Neural cell (in vitro differentiated cells): Measurements from ENCODE around the gene SLC22A2.

Experiments used
- EP300 ChIP-seq: fragments of 450-650 bp; conservative IDR thresholded peaks from 2 replicates; pipeline ENCODE4 v1.6.1; 2014; ENCODE audit warnings: antibody characterized with exemption, mild to moderate bottlenecking, moderate library complexity; ENCODE audit not compliant: poor library complexity, severe bottlenecking
- EZH2 ChIP-seq: fragments of 200-600, 300-800 bp; shearing (Covaris generic), sonication (generic); IDR thresholded peaks from 2 replicates; pipeline ENCODE4 v1.6.1; 2014; ENCODE audit warnings: antibody characterized with exemption, low read length, borderline replicate concordance, mild to moderate bottlenecking; ENCODE audit not compliant: insufficient read depth, poor library complexity, severe bottlenecking
- MXI1 ChIP-seq: fragments of 450-650 bp; conservative IDR thresholded peaks from 2 replicates; pipeline ENCODE4 v1.6.1; 2014; ENCODE audit warnings: antibody characterized with exemption, mild to moderate bottlenecking; ENCODE audit not compliant: poor library complexity, severe bottlenecking
- POLR2AphosphoS5 ChIP-seq: IDR thresholded peaks from 2 replicates; pipeline ENCODE4 v1.6.1; 2012
- RAD21 ChIP-seq: fragments of 450-650 bp; conservative IDR thresholded peaks from 2 replicates; pipeline ENCODE4 v1.6.1; 2014; ENCODE audit warnings: antibody characterized with exemption, mild to moderate bottlenecking, moderate library complexity
- REST ChIP-seq: IDR thresholded peaks from 2 replicates; pipeline ENCODE4 v1.6.1; 2012; ENCODE audit warnings: borderline replicate concordance
- TAF1 ChIP-seq: IDR thresholded peaks from 2 replicates; pipeline ENCODE4 v1.6.1; 2012; ENCODE audit warnings: low read depth
- TF ChIP-seq, protein P1 (sequence below): fragments of 450-650 bp; IDR thresholded peaks from 2 replicates; pipeline ENCODE4 v1.5.1; 2014; ENCODE audit warnings: antibody characterized with exemption, mild to moderate bottlenecking, moderate library complexity; ENCODE audit not compliant: poor library complexity, severe bottlenecking

DNA sequence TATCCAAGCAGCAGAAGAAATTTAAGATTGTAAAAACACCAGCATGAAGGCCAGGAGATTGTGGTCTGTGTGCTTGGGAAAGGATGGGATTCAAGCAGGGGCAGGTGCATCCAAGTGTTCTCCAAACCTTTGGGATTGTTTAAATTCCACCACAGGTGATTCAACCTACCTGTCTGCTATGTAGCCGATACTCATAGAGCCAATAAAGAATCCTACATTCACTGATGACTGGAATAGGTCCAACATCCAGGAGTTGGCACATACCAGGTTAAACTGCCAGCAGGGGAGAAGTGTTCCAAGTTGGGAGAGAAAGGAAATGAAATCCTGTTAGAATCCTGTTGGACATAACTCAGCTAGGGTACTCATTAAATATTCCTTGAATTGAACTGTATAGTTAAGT lies 2.2 kb downstream of the SLC22A2 start:
- TF ChIP-seq, protein P1, sequence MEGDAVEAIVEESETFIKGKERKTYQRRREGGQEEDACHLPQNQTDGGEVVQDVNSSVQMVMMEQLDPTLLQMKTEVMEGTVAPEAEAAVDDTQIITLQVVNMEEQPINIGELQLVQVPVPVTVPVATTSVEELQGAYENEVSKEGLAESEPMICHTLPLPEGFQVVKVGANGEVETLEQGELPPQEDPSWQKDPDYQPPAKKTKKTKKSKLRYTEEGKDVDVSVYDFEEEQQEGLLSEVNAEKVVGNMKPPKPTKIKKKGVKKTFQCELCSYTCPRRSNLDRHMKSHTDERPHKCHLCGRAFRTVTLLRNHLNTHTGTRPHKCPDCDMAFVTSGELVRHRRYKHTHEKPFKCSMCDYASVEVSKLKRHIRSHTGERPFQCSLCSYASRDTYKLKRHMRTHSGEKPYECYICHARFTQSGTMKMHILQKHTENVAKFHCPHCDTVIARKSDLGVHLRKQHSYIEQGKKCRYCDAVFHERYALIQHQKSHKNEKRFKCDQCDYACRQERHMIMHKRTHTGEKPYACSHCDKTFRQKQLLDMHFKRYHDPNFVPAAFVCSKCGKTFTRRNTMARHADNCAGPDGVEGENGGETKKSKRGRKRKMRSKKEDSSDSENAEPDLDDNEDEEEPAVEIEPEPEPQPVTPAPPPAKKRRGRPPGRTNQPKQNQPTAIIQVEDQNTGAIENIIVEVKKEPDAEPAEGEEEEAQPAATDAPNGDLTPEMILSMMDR: no peak
- TF ChIP-seq EZH2 (no peak), MXI1 (no peak), POLR2AphosphoS5 (no peak), RAD21 (no peak), REST (no peak), EP300 (no peak), TAF1 (no peak)
